ENCODE measurements around the gene CDH23.

GRCh38 chr10:71823356-71823755, 426.6 kb downstream of the CDH23 start:
- no peak for TF ChIP-seq CTCF (IDR thresholded peaks at IDR 0.05; ENCODE audit: low read depth, low read length, poor library complexity, severe bottlenecking)
- no peak for TF ChIP-seq EZH2phosphoT487 (IDR thresholded peaks at IDR 0.05; ENCODE audit: borderline replicate concordance, low read length)
